ENCODE measurements around the gene AARSD1. TPM values are rescaled to one million over a fixed set of nuclear protein-coding genes. Genes with fewer than 3 reads are reported as not detected.
"Not testable (repeated sequence)": the region's sequence is repeated elsewhere in the genome, so short reads cannot be mapped to it uniquely, and the experiment has no call there.

The AARSD1 gene
- total RNA-seq, 4 donors from 2014 or later, result 10.3 to 21.7 (median 17.2) TPM

GRCh38 chr17:42975265-42975664 is 11.0 kb upstream of the AARSD1 start:
- DNase-seq (ENCODE audit: low spot score in 2 of 2), result no peak
- WGBS, 2 donors, result 46 to 52% methylated on average over 2 of the region's 2 CpGs
- TF ChIP-seq CTCF (IDR thresholded peaks at IDR 0.05) (no peak), POLR2A (IDR thresholded peaks at IDR 0.05) (no peak)
- intact Hi-C loops (cut with DNase I; ENCODE audit: low total_unique reads), result no loop called here
- no peak overlapping the region for H3K4me3 ChIP-seq (ENCODE audit: low read depth, poor library complexity, severe bottlenecking)

GRCh38 chr17:42973323-42973722 is 9.1 kb upstream of the AARSD1 start:
- DNase-seq (ENCODE audit: low spot score in 2 of 2); H3K4me3 ChIP-seq (ENCODE audit: low read depth, poor library complexity, severe bottlenecking); intact Hi-C loops (cut with DNase I; ENCODE audit: low total_unique reads): not testable (repeated sequence)
- WGBS, 2 donors, result 58 to 84% methylated on average over 4 to 5 of the region's 18 CpGs

GRCh38 chr17:42971589-42971988 is 7.3 kb upstream of the AARSD1 start:
- no peak for DNase-seq (ENCODE audit: low spot score in 2 of 2)
- 90 to 92% methylated on average over 5 of the region's 5 CpGs for WGBS, 2 donors
- H3K4me3 ChIP-seq (ENCODE audit: low read depth, poor library complexity, severe bottlenecking), result no peak overlapping the region
- TF ChIP-seq CTCF (IDR thresholded peaks at IDR 0.05), result no peak
- TF ChIP-seq POLR2A (IDR thresholded peaks at IDR 0.05), result no peak
- intact Hi-C loops (cut with DNase I; ENCODE audit: low total_unique reads), result no loop called here

- intact Hi-C loops (cut with DNase I; ENCODE audit: low total_unique reads), result no loop called here
- no peak overlapping the region for H3K4me3 ChIP-seq (ENCODE audit: low read depth, poor library complexity, severe bottlenecking)
- 44 to 45% methylated on average over 5 of the region's 5 CpGs for WGBS, 2 donors
- TF ChIP-seq POLR2A (IDR thresholded peaks at IDR 0.05), result no peak
- TF ChIP-seq CTCF (IDR thresholded peaks at IDR 0.05), result no peak
- DNase-seq (ENCODE audit: low spot score in 2 of 2), result no peak
These were observed 4.8 kb upstream of the AARSD1 start for GRCh38 chr17:42969001-42969581.

GRCh38 chr17:42967925-42968324 is 3.7 kb upstream of the AARSD1 start:
- 78 to 84% methylated on average over 1 of the region's 1 CpG for WGBS, 2 donors
- DNase-seq (ENCODE audit: low spot score in 2 of 2), result no peak
- no peak overlapping the region for H3K4me3 ChIP-seq (ENCODE audit: low read depth, poor library complexity, severe bottlenecking)
- TF ChIP-seq POLR2A (IDR thresholded peaks at IDR 0.05), result no peak
- no peak for TF ChIP-seq CTCF (IDR thresholded peaks at IDR 0.05)
- intact Hi-C loops (cut with DNase I; ENCODE audit: low total_unique reads), result no loop called here

- H3K4me3 ChIP-seq (ENCODE audit: low read depth, poor library complexity, severe bottlenecking), result no peak overlapping the region
- DNase-seq (ENCODE audit: low spot score in 2 of 2), result no peak
- intact Hi-C loops (cut with DNase I; ENCODE audit: low total_unique reads), result no loop called here
- 95 to 100% methylated on average over 1 of the region's 1 CpG for WGBS, 2 donors
- TF ChIP-seq CTCF (IDR thresholded peaks at IDR 0.05) (no peak), POLR2A (IDR thresholded peaks at IDR 0.05) (no peak)
These were observed 10.6 kb downstream of the AARSD1 start for GRCh38 chr17:42953669-42954068.
